Mesothelial cell of epicardium (in vitro differentiated cells): ENCODE data around the gene TMEM123. TPM values are rescaled to one million over a fixed set of nuclear protein-coding genes. Genes with fewer than 3 reads are reported as not detected.

ENCODE experiments used
- DNase-seq, 2 experiments: peaks; one replicate each; pipeline ENCODE4 v3.0.0; 2021; ENCODE audit warnings: low spot score in 2 of 2; ENCODE audit not compliant: unreplicated experiment in 2 of 2
- H3K27ac Mint-ChIP-seq: 2 replicates; pipeline ENCODE4 v1.8.0; 2021; ENCODE audit warnings: mixed read lengths
- H3K27me3 Mint-ChIP-seq: 2 replicates; pipeline ENCODE4 v1.8.0; 2021; ENCODE audit warnings: low read depth, mixed read lengths
- H3K36me3 Mint-ChIP-seq: 2 replicates; pipeline ENCODE4 v1.8.0; 2021; ENCODE audit warnings: mixed read lengths
- H3K4me1 Mint-ChIP-seq: 2 replicates; pipeline ENCODE4 v1.8.0; 2021; ENCODE audit warnings: mixed read lengths
- H3K4me3 Mint-ChIP-seq: 2 replicates; pipeline ENCODE4 v1.8.0; 2021; ENCODE audit warnings: mild to moderate bottlenecking, moderate library complexity, mixed read lengths
- H3K9me3 Mint-ChIP-seq: 2 replicates; pipeline ENCODE4 v1.8.0; 2021; ENCODE audit warnings: mixed read lengths
- CTCF ChIP-seq: fragments of 200-600 bp; sonication (generic); IDR thresholded peaks from one replicate; pipeline ENCODE4 v1.5.0; 2021; ENCODE audit warnings: antibody characterized with exemption; ENCODE audit not compliant: unreplicated experiment
- total RNA-seq: library from RNA; stranded (reverse); gene quantifications from 3 replicates; pipeline ENCODE4 v1.2.1, GENCODE V29; 2021

Gene TMEM123
- total RNA-seq, 1 donor from 2014 or later = 131 TPM

GRCh38 chr11:102396708-102397563, 55.6 kb downstream of the TMEM123 start:
- DNase-seq = no peak
- Mint-ChIP-seq H3K4me1 (no peaks in the 10 kb centered on the region), H3K4me3 (no peak overlapping the region), H3K27ac (no peak overlapping the region), H3K27me3 (no peaks in the 10 kb centered on the region), H3K9me3 (no peaks in the 10 kb centered on the region), H3K36me3 (peaks cover 29% of the 10 kb centered on the region)
- no peak for TF ChIP-seq CTCF

GRCh38 chr11:102395720-102396393, 56.7 kb downstream of the TMEM123 start:
- no peak overlapping the region for H3K27ac Mint-ChIP-seq
- no peaks in the 10 kb centered on the region for H3K4me1 Mint-ChIP-seq
- H3K27me3 Mint-ChIP-seq = no peaks in the 10 kb centered on the region
- no peak for DNase-seq
- H3K36me3 Mint-ChIP-seq = peaks cover 23% of the 10 kb centered on the region
- no peak overlapping the region for H3K4me3 Mint-ChIP-seq
- no peaks in the 10 kb centered on the region for H3K9me3 Mint-ChIP-seq
- no peak for TF ChIP-seq CTCF

GRCh38 chr11:102393272-102393730, 59.3 kb downstream of the TMEM123 start:
- peak overlapping the region; percentile 17 for H3K27ac Mint-ChIP-seq
- peaks cover 27% of the 10 kb centered on the region for H3K36me3 Mint-ChIP-seq
- H3K27me3 Mint-ChIP-seq = no peaks in the 10 kb centered on the region
- DNase-seq = no peak
- no peak overlapping the region for H3K4me3 Mint-ChIP-seq
- no peak for TF ChIP-seq CTCF
- H3K9me3 Mint-ChIP-seq = peaks cover 2% of the 10 kb centered on the region
- H3K4me1 Mint-ChIP-seq = no peaks in the 10 kb centered on the region

- TF ChIP-seq CTCF = no peak
- no peak overlapping the region for H3K27ac Mint-ChIP-seq
Measured at GRCh38 chr11:102391549-102392237, 60.9 kb downstream of the TMEM123 start.

GRCh38 chr11:102390667-102391465, 61.7 kb downstream of the TMEM123 start:
- Mint-ChIP-seq H3K36me3 (peaks cover 39% of the 10 kb centered on the region), H3K4me3 (no peak overlapping the region), H3K4me1 (peaks cover 8% of the 10 kb centered on the region)

More at GRCh38 chr11:102391549-102392237, 60.9 kb downstream of the TMEM123 start:
- H3K36me3 Mint-ChIP-seq = peaks cover 35% of the 10 kb centered on the region
- DNase-seq = no peak
- no peaks in the 10 kb centered on the region for H3K27me3 Mint-ChIP-seq
- no peak overlapping the region for H3K4me3 Mint-ChIP-seq
- peaks cover 4% of the 10 kb centered on the region for H3K4me1 Mint-ChIP-seq
- H3K9me3 Mint-ChIP-seq = peaks cover 2% of the 10 kb centered on the region

More at GRCh38 chr11:102390667-102391465, 61.7 kb downstream of the TMEM123 start:
- DNase-seq = no peak
- H3K27ac Mint-ChIP-seq = no peak overlapping the region
- peaks cover 2% of the 10 kb centered on the region for H3K9me3 Mint-ChIP-seq
- H3K27me3 Mint-ChIP-seq = no peaks in the 10 kb centered on the region
- peak; percentile 82 for TF ChIP-seq CTCF
